Panc1 (cell line): ENCODE measurements around the gene MINDY4. TPM values are rescaled to one million over a fixed set of nuclear protein-coding genes. Genes with fewer than 3 reads are reported as not detected.

Experiments used
- ATAC-seq: fragments of 200-7000 bp; cut with Tn5 transposase; 2 replicates; pipeline ENCODE4 v1.9.1; 2020; ENCODE audit warnings: mild to moderate bottlenecking, moderate library complexity
- BruUV-seq: library from RNA; stranded (reverse); fragments of 400-500 nt; replicated peaks from 2 replicates; lab custom pipeline; 2021; lab: Mats Ljungman, UMichigan
- CTCF ChIA-PET: fragments of 300-600 bp; sonication (Branson Sonifier 250); formaldehyde crosslinking; loops from one replicate; lab custom pipeline; 2022; ENCODE audit warnings: antibody characterized with exemption; lab: Charles Lee
- POLR2A ChIA-PET: fragments of 300-600 bp; sonication (Branson Sonifier 250); formaldehyde crosslinking; loops from one replicate; lab custom pipeline; 2022; ENCODE audit warnings: antibody characterized with exemption; lab: Charles Lee
- DNase-seq: peaks from one replicate; pipeline ENCODE4 v3.0.0-alpha.2; 2010; ENCODE audit warnings: low read depth, low spot score
- H3K27ac ChIP-seq: 2 replicates; pipeline ENCODE4 v1.5.1; 2011; ENCODE audit warnings: mild to moderate bottlenecking, low read length, inconsistent platforms
- H3K27me3 ChIP-seq: fragments of 200-500 bp; sonication (Bioruptor generic); 2 replicates; pipeline ENCODE4 v1.6.0; 2014; ENCODE audit warnings: low read length, inconsistent platforms; ENCODE audit not compliant: control insufficient read depth, insufficient read depth
- H3K36me3 ChIP-seq: fragments of 200-500 bp; sonication (Bioruptor generic); 2 replicates; pipeline ENCODE4 v1.5.1; 2014; ENCODE audit warnings: inconsistent platforms, mild to moderate bottlenecking, low read length, moderate library complexity; ENCODE audit not compliant: control insufficient read depth, insufficient read depth
- H3K4me1 ChIP-seq: 2 replicates; pipeline ENCODE4 v1.5.1; 2011; ENCODE audit warnings: inconsistent platforms, mild to moderate bottlenecking, low read length, moderate library complexity; ENCODE audit not compliant: control insufficient read depth, insufficient read depth
- H3K4me3 ChIP-seq, 2 experiments: 2 replicates each; pipeline ENCODE4 v1.5.1; 2011 to 2012; ENCODE audit warnings: low read depth in 2 of 2, low read length in 2 of 2, mild to moderate bottlenecking in 2 of 2, inconsistent platforms in 1 of 2, moderate library complexity in 1 of 2
- H3K9me3 ChIP-seq: fragments of 200-500 bp; sonication (Bioruptor generic); 2 replicates; pipeline ENCODE4 v1.5.1; 2014; ENCODE audit warnings: low read depth, mild to moderate bottlenecking, inconsistent platforms, low read length, moderate library complexity; ENCODE audit not compliant: control insufficient read depth, insufficient read depth
- POLR2AphosphoS5 ChIP-seq: IDR thresholded peaks from 2 replicates; pipeline ENCODE4 v1.6.1; 2012; ENCODE audit warnings: mild to moderate bottlenecking, low read depth, low read length, moderate library complexity
- REST ChIP-seq, 2 experiments: IDR thresholded peaks; 2 replicates each; pipeline ENCODE4 v1.6.1; 2011 to 2012; ENCODE audit warnings: low read depth in 2 of 2, control low read depth in 1 of 2, low read length in 1 of 2, mild to moderate bottlenecking in 1 of 2, moderate library complexity in 1 of 2; ENCODE audit not compliant: insufficient read depth in 1 of 2
- SIN3A ChIP-seq: IDR thresholded peaks from 2 replicates; pipeline ENCODE4 v1.6.1; 2012; ENCODE audit warnings: low read depth, mild to moderate bottlenecking, low read length, moderate library complexity, borderline replicate concordance; ENCODE audit not compliant: insufficient read depth
- TCF7L2 ChIP-seq: IDR thresholded peaks from 2 replicates; pipeline ENCODE4 v1.6.1; 2011; ENCODE audit warnings: mild to moderate bottlenecking, low read depth, low read length, inconsistent platforms
- in situ Hi-C: cut with HindIII; loops from 2 replicates; pipeline ENCODE4 v1.10.0; 2016; ENCODE audit warnings: low sequenced_read_pairs, low pct_unique_long_range_greater_than_20kb
- intact Hi-C: fragments of 100-400 bp; cut with micrococcal nuclease; formaldehyde crosslinking; loops from one replicate; pipeline ENCODE4 v1.10.0; 2022; ENCODE audit not compliant: unreplicated experiment
- total RNA-seq: library from RNA; stranded (reverse); gene quantifications from one replicate; pipeline ENCODE4 v1.2.1, GENCODE V29; 2021; ENCODE audit not compliant: unreplicated experiment
- TF ChIP-seq, protein P1 (sequence below): fragments of 450-650 bp; IDR thresholded peaks from 2 replicates; pipeline ENCODE4 v1.5.1; 2017; ENCODE audit warnings: mild to moderate bottlenecking

Gene MINDY4
- total RNA-seq, 1 experiment from 2014 or later: 6.2 TPM

- Histone ChIP-seq H3K27ac (no peak overlapping the region), H3K27me3 (no peaks in the 10 kb centered on the region), H3K9me3 (no peaks in the 10 kb centered on the region), H3K4me1 (no peaks in the 10 kb centered on the region), H3K4me3 (no peak overlapping the region), H3K36me3 (no peaks in the 10 kb centered on the region)
- TF ChIP-seq REST (IDR thresholded peaks at IDR 0.05; ENCODE audit: insufficient read depth in 1 of 2, low read depth in 2 of 2, low read length in 1 of 2): no peak
- no peak for TF ChIP-seq SIN3A
- no peak for TF ChIP-seq TCF7L2
- TF ChIP-seq POLR2AphosphoS5: no peak
- TF ChIP-seq, protein P1, sequence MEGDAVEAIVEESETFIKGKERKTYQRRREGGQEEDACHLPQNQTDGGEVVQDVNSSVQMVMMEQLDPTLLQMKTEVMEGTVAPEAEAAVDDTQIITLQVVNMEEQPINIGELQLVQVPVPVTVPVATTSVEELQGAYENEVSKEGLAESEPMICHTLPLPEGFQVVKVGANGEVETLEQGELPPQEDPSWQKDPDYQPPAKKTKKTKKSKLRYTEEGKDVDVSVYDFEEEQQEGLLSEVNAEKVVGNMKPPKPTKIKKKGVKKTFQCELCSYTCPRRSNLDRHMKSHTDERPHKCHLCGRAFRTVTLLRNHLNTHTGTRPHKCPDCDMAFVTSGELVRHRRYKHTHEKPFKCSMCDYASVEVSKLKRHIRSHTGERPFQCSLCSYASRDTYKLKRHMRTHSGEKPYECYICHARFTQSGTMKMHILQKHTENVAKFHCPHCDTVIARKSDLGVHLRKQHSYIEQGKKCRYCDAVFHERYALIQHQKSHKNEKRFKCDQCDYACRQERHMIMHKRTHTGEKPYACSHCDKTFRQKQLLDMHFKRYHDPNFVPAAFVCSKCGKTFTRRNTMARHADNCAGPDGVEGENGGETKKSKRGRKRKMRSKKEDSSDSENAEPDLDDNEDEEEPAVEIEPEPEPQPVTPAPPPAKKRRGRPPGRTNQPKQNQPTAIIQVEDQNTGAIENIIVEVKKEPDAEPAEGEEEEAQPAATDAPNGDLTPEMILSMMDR: no peak
- DNase-seq (no peak), ATAC-seq (no peak)
- no TSS peak for BruUV-seq
- ChIA-PET CTCF (no interaction called here), POLR2A (no interaction called here)
- in situ Hi-C loops (no loop called here), intact Hi-C loops (no loop called here)
Measured at GRCh38 chr7:30785786-30786185, 14.6 kb downstream of the MINDY4 start.

DNA sequence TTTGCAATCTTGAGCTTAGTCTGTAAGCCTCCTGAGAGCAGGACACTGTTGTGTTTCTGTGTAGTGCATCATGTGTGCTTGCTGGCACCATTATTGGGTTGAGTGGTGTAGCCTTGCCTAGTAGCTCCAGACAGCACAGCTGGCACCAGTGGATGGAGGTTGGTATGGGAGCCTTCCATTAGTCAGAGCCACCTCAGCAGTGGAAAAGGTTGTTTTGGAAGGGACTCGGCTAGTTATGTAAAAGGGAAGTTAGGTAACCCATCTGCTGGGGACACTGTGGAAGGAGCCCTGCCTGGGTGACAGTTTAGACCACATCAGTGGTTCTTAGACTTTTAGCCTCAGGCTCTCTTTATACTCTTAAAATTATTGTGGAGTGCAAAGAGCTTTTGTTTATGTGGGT, 16.3 kb downstream of the MINDY4 start:
- BruUV-seq: no TSS peak
- H3K36me3 ChIP-seq: no peaks in the 10 kb centered on the region
- no peak overlapping the region for H3K27ac ChIP-seq
- no peaks in the 10 kb centered on the region for H3K9me3 ChIP-seq
- H3K4me1 ChIP-seq: no peaks in the 10 kb centered on the region
- POLR2A ChIA-PET: no interaction called here
- no peaks in the 10 kb centered on the region for H3K27me3 ChIP-seq
- DNase-seq: no peak
- no peak for ATAC-seq
- no peak for TF ChIP-seq TCF7L2
- TF ChIP-seq REST (IDR thresholded peaks at IDR 0.05; ENCODE audit: insufficient read depth in 1 of 2, low read depth in 2 of 2, low read length in 1 of 2): no peak
- no peak for TF ChIP-seq SIN3A
- TF ChIP-seq POLR2AphosphoS5: no peak
- TF ChIP-seq, protein P1: no peak
- in situ Hi-C loops (no loop called here), intact Hi-C loops (no loop called here)
- CTCF ChIA-PET: no interaction called here
- no peak overlapping the region for H3K4me3 ChIP-seq
